K562 (cell line): ENCODE measurements around the gene ULBP2. TPM values are rescaled to one million over a fixed set of nuclear protein-coding genes. Genes with fewer than 3 reads are reported as not detected.
A peak's percentile ranks its signal among the peaks of the same experiment; 100 is the strongest.

Experiments used
- BCOR ChIP-seq: fragments of 450-650 bp; IDR thresholded peaks from 2 replicates; pipeline ENCODE4 v1.6.1; 2016
- ELF4 ChIP-seq: fragments of 450-650 bp; formaldehyde crosslinking; IDR thresholded peaks from 2 replicates; pipeline ENCODE4 v1.4.0; 2022; ENCODE audit warnings: missing genetic modification characterization
- HEY1 ChIP-seq: fragments of 250-450 bp; sonication (Bioruptor Pico); IDR thresholded peaks from 2 replicates; pipeline ENCODE4 v1.5.0; 2020; ENCODE audit warnings: mild to moderate bottlenecking, moderate library complexity, borderline replicate concordance
- MEIS2 ChIP-seq: fragments of 450-650 bp; IDR thresholded peaks from 2 replicates; pipeline ENCODE4 v1.6.1; 2014; ENCODE audit warnings: mild to moderate bottlenecking; ENCODE audit not compliant: partially characterized antibody
- MTF1 ChIP-seq: fragments of 250-450 bp; sonication (Bioruptor Pico); IDR thresholded peaks from 2 replicates; pipeline ENCODE4 v1.9.0; 2021; ENCODE audit warnings: moderate library complexity, mild to moderate bottlenecking, inconsistent platforms, borderline replicate concordance
- NRF1 ChIP-seq, 2 experiments: fragments of 450-650 bp; IDR thresholded peaks in 1 of 2; conservative IDR thresholded peaks in 1 of 2; 2 replicates each; pipeline ENCODE4 v1.6.1; 2014; ENCODE audit warnings: mild to moderate bottlenecking in 2 of 2
- OTX1 ChIP-seq: fragments of 450-650 bp; formaldehyde crosslinking; IDR thresholded peaks from 2 replicates; pipeline ENCODE4 v1.4.0; 2022; ENCODE audit warnings: mild to moderate bottlenecking
- PREB ChIP-seq: sonication (generic); formaldehyde crosslinking; IDR thresholded peaks from 2 replicates; pipeline ENCODE4 v1.8.1; 2023; ENCODE audit warnings: mild to moderate bottlenecking, missing genetic modification reagents
- RCOR1 ChIP-seq, 2 experiments: IDR thresholded peaks; 2 replicates each; pipeline ENCODE4 v1.6.1; 2012; ENCODE audit warnings: low read depth in 2 of 2, low read length in 2 of 2, borderline replicate concordance in 1 of 2, improper control_type of control experiment in 1 of 2
- RFX1 ChIP-seq: fragments of 450-650 bp; IDR thresholded peaks from 2 replicates; pipeline ENCODE4 v1.6.1; 2016; ENCODE audit warnings: mild to moderate bottlenecking, moderate library complexity
- SAFB2 ChIP-seq: fragments of 200-400 bp; formaldehyde crosslinking; IDR thresholded peaks from 2 replicates; pipeline ENCODE4 v1.6.1; 2018; ENCODE audit warnings: borderline replicate concordance, low read length, low read depth, moderate library complexity; ENCODE audit not compliant: severe bottlenecking
- SMAD1 ChIP-seq: fragments of 150-350 bp; IDR thresholded peaks from 2 replicates; pipeline ENCODE4 v1.6.1; 2014; ENCODE audit warnings: low read length, low read depth; ENCODE audit not compliant: partially characterized antibody
- SOX6 ChIP-seq: fragments of 450-650 bp; IDR thresholded peaks from 2 replicates; pipeline ENCODE4 v1.6.1; 2014; ENCODE audit warnings: mild to moderate bottlenecking
- TAF7 ChIP-seq: fragments of 450-650 bp; IDR thresholded peaks from 2 replicates; pipeline ENCODE4 v1.6.1; 2016; ENCODE audit warnings: missing genetic modification characterization, missing compliant biosample characterization
- polyA plus RNA-seq, 8 experiments: library from polyadenylated mRNA; depleted of rRNA in 4 of 8; stranded (reverse) in 5 of 8; unstranded in 3 of 8; fragments of >200 nt; fragmentation: Nextera tagmentation in 2 of 8; fragmentation: Illumina TruSeq in 1 of 8; extraction: Ambion mirVana in 2 of 8; extraction: Trizol in 1 of 8; gene quantifications; 2 replicates each; pipeline versions ENCODE4 v1.2.1 to v1.2.3, GENCODE V29; 2011 to 2014; ENCODE audit warnings: inconsistent platforms in 1 of 8, missing spikeins in 1 of 8
- total RNA-seq, 7 experiments: library from RNA; depleted of rRNA in 6 of 7; stranded (reverse); fragments of >200 nt in 6 of 7; fragmentation: Illumina TruSeq in 2 of 7; extraction: Trizol in 2 of 7; gene quantifications; 2 replicates each; pipeline versions ENCODE4 v1.2.1 to v1.2.3, GENCODE V29; 2011 to 2021; ENCODE audit warnings: low replicate concordance in 1 of 7
- TF ChIP-seq, protein P1 (sequence below): sonication (generic); formaldehyde crosslinking; IDR thresholded peaks from 2 replicates; pipeline ENCODE4 v1.8.0; 2022; ENCODE audit warnings: missing genetic modification reagents, mild to moderate bottlenecking, moderate library complexity, borderline replicate concordance
- TF ChIP-seq, protein P2 (sequence below): IDR thresholded peaks from 3 replicates; pipeline ENCODE4 v1.6.1; 2011; ENCODE audit warnings: borderline replicate concordance, mild to moderate bottlenecking, moderate library complexity; ENCODE audit not compliant: insufficient read length; ENCODE audit errors: extremely low read depth
- TF ChIP-seq, protein P3 (sequence below): fragments of 450-650 bp; formaldehyde crosslinking; IDR thresholded peaks from 2 replicates; pipeline ENCODE4 v1.4.0; 2020; ENCODE audit warnings: mild to moderate bottlenecking

ULBP2 gene
- total and polyA plus RNA-seq, 9 of the 15 experiments (the other 6 are each of a cell fraction or from before 2014, with no cell fraction given), result 0.50 to 5.3 (median 1.2) TPM

DNA sequence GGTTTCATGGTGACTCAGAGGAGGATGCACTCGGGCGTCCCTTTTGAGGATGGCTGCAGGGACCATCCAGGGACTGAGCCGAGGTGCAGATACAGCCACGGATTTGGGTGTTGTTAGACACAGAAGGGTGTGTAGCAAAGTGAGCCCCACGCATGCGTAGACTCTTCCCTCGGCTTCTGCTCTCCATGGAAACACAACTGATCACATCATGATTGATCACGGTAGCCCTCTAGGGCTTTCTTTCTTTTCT, 21.3 kb downstream of the ULBP2 start (continued):
- TF ChIP-seq, protein P1, sequence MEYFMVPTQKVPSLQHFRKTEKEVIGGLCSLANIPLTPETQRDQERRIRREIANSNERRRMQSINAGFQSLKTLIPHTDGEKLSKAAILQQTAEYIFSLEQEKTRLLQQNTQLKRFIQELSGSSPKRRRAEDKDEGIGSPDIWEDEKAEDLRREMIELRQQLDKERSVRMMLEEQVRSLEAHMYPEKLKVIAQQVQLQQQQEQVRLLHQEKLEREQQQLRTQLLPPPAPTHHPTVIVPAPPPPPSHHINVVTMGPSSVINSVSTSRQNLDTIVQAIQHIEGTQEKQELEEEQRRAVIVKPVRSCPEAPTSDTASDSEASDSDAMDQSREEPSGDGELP (CRISPR knock-in tag), result no peak
- 0 out of 4 replicates have a peak, but pooled peaks of 1 of the 2 experiments have one; percentile 8 for TF ChIP-seq RCOR1 (IDR thresholded peaks at IDR 0.05; ENCODE audit: borderline replicate concordance in 1 of 2, low read depth in 2 of 2, low read length in 2 of 2)
- TF ChIP-seq HEY1 (CRISPR knock-in tag), result no peak
- no peak for TF ChIP-seq SAFB2
- peak; percentile 92 to 93 for TF ChIP-seq NRF1 (conservative IDR thresholded peaks at IDR 0.05 in 1 of 2, IDR thresholded peaks at IDR 0.05 in 1 of 2)
- peak; percentile 75 for TF ChIP-seq RFX1
- 0 out of 2 replicates have a peak, but pooled peaks have one; percentile 33 for TF ChIP-seq TAF7
- TF ChIP-seq OTX1 (CRISPR knock-in tag), result 0 out of 2 replicates have a peak, but pooled peaks have one; percentile 38
- TF ChIP-seq MEIS2, result peak; percentile 11
- 0 out of 2 replicates have a peak, but pooled peaks have one; percentile 37 for TF ChIP-seq MTF1 (CRISPR knock-in tag)
- TF ChIP-seq BCOR, result no peak
- 0 out of 2 replicates have a peak, but pooled peaks have one; percentile 11 for TF ChIP-seq ELF4
- no peak for TF ChIP-seq SMAD1
- TF ChIP-seq PREB, result no peak
- TF ChIP-seq, protein P2, sequence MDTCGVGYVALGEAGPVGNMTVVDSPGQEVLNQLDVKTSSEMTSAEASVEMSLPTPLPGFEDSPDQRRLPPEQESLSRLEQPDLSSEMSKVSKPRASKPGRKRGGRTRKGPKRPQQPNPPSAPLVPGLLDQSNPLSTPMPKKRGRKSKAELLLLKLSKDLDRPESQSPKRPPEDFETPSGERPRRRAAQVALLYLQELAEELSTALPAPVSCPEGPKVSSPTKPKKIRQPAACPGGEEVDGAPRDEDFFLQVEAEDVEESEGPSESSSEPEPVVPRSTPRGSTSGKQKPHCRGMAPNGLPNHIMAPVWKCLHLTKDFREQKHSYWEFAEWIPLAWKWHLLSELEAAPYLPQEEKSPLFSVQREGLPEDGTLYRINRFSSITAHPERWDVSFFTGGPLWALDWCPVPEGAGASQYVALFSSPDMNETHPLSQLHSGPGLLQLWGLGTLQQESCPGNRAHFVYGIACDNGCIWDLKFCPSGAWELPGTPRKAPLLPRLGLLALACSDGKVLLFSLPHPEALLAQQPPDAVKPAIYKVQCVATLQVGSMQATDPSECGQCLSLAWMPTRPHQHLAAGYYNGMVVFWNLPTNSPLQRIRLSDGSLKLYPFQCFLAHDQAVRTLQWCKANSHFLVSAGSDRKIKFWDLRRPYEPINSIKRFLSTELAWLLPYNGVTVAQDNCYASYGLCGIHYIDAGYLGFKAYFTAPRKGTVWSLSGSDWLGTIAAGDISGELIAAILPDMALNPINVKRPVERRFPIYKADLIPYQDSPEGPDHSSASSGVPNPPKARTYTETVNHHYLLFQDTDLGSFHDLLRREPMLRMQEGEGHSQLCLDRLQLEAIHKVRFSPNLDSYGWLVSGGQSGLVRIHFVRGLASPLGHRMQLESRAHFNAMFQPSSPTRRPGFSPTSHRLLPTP, result no peak
- no peak for TF ChIP-seq SOX6
- TF ChIP-seq, protein P3, sequence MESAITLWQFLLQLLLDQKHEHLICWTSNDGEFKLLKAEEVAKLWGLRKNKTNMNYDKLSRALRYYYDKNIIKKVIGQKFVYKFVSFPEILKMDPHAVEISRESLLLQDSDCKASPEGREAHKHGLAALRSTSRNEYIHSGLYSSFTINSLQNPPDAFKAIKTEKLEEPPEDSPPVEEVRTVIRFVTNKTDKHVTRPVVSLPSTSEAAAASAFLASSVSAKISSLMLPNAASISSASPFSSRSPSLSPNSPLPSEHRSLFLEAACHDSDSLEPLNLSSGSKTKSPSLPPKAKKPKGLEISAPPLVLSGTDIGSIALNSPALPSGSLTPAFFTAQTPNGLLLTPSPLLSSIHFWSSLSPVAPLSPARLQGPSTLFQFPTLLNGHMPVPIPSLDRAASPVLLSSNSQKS (CRISPR knock-in tag), result no peak
